ENCODE results near the gene GGACT.

GGACT gene

DNA sequence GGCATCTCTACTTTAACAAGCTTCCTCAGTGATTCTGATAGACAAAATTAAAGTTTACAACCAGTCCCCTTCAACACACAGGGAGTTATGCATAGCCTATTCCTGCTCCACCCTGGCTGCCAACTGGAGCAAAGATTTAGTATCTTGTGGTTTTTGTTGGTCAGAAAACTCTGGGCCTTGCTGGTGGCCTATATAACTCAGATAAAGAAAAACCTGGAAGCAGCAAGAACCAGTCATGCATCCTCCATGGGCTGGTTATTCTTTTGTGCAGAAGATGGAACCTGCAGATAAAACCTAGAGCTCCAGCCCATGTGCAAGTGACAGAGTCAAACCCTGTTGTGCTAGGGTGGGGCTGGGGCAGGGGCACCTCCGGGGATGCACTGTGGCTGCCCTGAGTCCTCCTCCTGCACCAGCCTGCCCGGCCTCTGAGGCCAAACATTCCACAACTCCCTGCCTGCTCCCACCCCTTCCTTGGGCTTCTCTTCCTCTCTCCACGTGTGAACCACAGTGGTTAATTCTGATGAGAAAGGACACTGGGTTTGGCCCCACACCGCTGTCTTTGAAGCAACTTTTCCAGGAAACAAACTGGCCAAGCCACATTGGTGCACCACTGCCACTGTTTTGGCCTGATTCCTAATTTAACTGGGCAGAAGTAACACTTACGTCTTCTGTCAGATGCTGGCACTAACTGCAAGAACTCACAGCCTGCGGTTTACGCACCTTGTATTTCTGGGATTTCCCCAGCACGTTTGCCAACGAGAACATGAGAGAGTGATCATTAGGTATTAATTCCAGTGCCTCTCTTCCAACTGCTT, 23.3 kb upstream of the GGACT start:
- no peak overlapping the region for H3K4me3 ChIP-seq (ENCODE audit: low read length)

DNA sequence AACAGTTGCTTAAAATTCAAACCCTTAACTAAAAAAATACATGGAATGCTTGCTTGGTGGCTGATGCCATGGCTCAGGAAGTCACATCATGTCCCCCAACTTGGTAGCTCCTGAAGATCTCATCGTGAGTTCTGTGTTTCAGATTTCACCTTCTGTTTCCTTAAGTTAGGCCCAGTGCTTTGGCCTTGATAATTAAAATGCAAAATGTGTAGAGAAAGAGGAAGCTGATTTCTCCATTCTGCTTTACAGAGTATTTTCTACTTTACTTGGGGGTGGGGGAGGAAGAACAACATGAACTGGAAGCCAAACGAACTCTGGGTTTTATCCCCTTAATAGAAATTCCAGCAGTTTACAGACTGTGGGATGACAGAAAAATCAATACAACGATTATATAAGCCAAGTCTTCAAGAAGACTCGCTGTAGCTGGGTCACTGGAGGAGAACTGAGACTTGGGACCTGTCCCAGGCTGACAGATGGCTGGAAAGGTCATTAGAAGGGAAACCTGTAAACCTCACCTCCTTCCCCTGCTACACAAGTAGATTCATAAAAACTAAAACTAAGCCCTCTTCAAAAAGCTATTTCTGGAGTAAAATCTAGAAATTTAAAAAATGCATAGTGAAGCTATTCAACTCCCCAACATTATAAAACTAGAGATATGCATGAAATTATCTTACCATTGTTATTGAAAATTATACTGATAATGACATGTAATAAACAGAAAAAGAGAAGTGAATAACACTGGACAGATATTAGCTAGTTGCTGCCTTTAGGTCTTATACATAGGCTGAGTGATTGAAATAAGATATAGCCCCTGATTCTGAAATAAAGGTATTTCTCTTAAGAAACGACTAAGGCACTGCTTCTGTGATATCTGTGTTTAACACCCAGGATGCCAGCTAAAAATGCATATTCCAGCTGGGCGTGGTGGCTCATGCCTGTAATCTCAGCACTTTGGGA, 22.1 kb upstream of the GGACT start:
- no peak overlapping the region for H3K4me3 ChIP-seq (ENCODE audit: low read length)
- TF ChIP-seq, protein P1, sequence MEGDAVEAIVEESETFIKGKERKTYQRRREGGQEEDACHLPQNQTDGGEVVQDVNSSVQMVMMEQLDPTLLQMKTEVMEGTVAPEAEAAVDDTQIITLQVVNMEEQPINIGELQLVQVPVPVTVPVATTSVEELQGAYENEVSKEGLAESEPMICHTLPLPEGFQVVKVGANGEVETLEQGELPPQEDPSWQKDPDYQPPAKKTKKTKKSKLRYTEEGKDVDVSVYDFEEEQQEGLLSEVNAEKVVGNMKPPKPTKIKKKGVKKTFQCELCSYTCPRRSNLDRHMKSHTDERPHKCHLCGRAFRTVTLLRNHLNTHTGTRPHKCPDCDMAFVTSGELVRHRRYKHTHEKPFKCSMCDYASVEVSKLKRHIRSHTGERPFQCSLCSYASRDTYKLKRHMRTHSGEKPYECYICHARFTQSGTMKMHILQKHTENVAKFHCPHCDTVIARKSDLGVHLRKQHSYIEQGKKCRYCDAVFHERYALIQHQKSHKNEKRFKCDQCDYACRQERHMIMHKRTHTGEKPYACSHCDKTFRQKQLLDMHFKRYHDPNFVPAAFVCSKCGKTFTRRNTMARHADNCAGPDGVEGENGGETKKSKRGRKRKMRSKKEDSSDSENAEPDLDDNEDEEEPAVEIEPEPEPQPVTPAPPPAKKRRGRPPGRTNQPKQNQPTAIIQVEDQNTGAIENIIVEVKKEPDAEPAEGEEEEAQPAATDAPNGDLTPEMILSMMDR (IDR thresholded peaks at IDR 0.05; ENCODE audit: insufficient read depth, low read depth, low read length, missing control alignments): no peak
- no peak for DNase-seq (ENCODE audit: low read depth)

More for the DNA sequence above, 23.3 kb upstream of the GGACT start:
- TF ChIP-seq, protein P1 (IDR thresholded peaks at IDR 0.05; ENCODE audit: insufficient read depth, low read depth, low read length, missing control alignments): no peak
- DNase-seq (ENCODE audit: low read depth): peak; percentile 76

- no peak overlapping the region for H3K4me3 ChIP-seq (ENCODE audit: low read length)
- no peak for DNase-seq (ENCODE audit: low read depth)
Measured at GRCh38 chr13:100608906-100609305, 20.3 kb upstream of the GGACT start.

GRCh38 chr13:100608489-100608888, 19.9 kb upstream of the GGACT start:
- TF ChIP-seq, protein P1 (IDR thresholded peaks at IDR 0.05; ENCODE audit: insufficient read depth, low read depth, low read length, missing control alignments): no peak
- no peak for DNase-seq (ENCODE audit: low read depth)
- H3K4me3 ChIP-seq (ENCODE audit: low read length): no peak overlapping the region

More at GRCh38 chr13:100608906-100609305, 20.3 kb upstream of the GGACT start:
- TF ChIP-seq, protein P1 (IDR thresholded peaks at IDR 0.05; ENCODE audit: insufficient read depth, low read depth, low read length, missing control alignments): no peak

DNA sequence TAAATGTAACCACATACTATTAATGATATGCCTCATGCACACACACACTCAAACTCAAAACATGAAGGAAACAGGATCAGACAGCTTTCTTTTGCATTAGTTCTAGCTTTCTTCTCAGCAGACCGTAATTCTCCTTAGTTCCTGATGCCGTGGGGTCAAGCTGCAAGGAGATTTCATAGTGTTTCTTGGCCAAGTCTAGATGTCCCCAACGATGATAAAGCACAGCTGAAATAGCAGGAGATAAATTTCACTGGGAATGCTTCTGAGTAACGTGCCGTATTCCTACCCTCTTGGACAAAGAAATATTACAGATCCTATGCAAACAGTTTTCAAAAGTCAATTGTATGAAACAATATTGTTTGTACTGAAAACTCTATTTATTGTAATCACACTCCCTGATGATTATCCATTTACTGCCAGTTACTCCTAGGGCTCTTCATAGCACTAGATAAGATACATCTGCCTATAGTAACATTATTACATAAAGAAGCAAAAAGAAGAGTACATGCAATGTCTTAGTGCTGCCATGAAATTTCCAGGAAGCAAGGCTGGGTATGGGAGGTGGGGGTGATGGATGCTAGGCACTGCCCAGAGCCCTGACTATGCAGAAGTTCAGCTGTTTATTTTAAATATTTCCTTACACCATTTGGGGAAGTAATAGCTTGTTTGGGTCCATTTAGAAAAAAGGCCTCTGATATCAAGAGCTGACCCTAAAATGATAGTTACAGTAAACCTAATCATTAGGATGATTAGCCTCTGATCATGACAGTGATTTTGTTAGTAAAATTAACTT, 16.5 kb upstream of the GGACT start:
- no peak for DNase-seq (ENCODE audit: low read depth)
- no peak overlapping the region for H3K4me3 ChIP-seq (ENCODE audit: low read length)
- TF ChIP-seq, protein P1 (IDR thresholded peaks at IDR 0.05; ENCODE audit: insufficient read depth, low read depth, low read length, missing control alignments): no peak

GRCh38 chr13:100602493-100603111, 14.0 kb upstream of the GGACT start:
- DNase-seq (ENCODE audit: low read depth): no peak
- no peak overlapping the region for H3K4me3 ChIP-seq (ENCODE audit: low read length)
- TF ChIP-seq, protein P1 (IDR thresholded peaks at IDR 0.05; ENCODE audit: insufficient read depth, low read depth, low read length, missing control alignments): no peak

Data from epithelial cell of esophagus (primary cell).